HepG2 (cell line): ENCODE results near the gene MEX3A. TPM values are rescaled to one million over a fixed set of nuclear protein-coding genes. Genes with fewer than 3 reads are reported as not detected.
A peak's percentile ranks its signal among the peaks of the same experiment; 100 is the strongest.

Source experiments
- ATAC-seq: fragments of 200-7000 bp; cut with Tn5 transposase; 3 replicates; pipeline ENCODE4 v1.9.1; 2020; ENCODE audit warnings: mild to moderate bottlenecking, moderate library complexity
- BruUV-seq: library from RNA; stranded (reverse); fragments of 400-500 nt; replicated peaks from 2 replicates; lab custom pipeline; 2021; lab: Mats Ljungman, UMichigan
- CTCF ChIA-PET: fragments of 300-600 bp; formaldehyde crosslinking; extraction: SDS; loops from one replicate; lab custom pipeline; 2021; ENCODE audit warnings: low total read pairs, inconsistent platforms, low intra/inter-chr PET ratio; lab: Yijun Ruan, JAX
- POLR2A ChIA-PET: fragments of 350-600 bp; sonication (Branson Sonifier 250); formaldehyde crosslinking; loops from one replicate; lab custom pipeline; 2020; ENCODE audit warnings: antibody characterized with exemption, inconsistent platforms; lab: Yijun Ruan, JAX
- DNase-seq: peaks from one replicate; pipeline ENCODE4 v3.0.0-alpha.2; 2015; ENCODE audit warnings: low spot score
- FAIRE-seq: peaks from 3 replicates; lab custom pipeline; 2011; peaks lifted over from hg19 to GRCh38; lab: Jason Lieb, UNC
- H2AFZ ChIP-seq: one replicate; pipeline ENCODE4 v1.6.1; 2011; ENCODE audit warnings: low read length, inconsistent platforms
- H3K27ac ChIP-seq: fragments of 300-600 bp; 3 replicates; pipeline ENCODE4 v1.8.0; 2011; ENCODE audit warnings: mixed run types, mild to moderate bottlenecking, mixed read lengths, low read length, inconsistent platforms; ENCODE audit not compliant: insufficient read depth; ENCODE audit errors: extremely low read length
- H3K27me3 ChIP-seq, 2 experiments: fragments of 200-600 bp in 1 of 2; 2 replicates in 1 of 2; 3 replicates in 1 of 2; pipeline versions ENCODE4 v1.6.0 to v1.8.0; 2011; ENCODE audit warnings: low read length in 2 of 2, mild to moderate bottlenecking in 2 of 2, moderate library complexity in 2 of 2, inconsistent platforms in 1 of 2; ENCODE audit not compliant: insufficient read depth in 2 of 2, control insufficient read depth in 1 of 2
- H3K36me3 ChIP-seq, 2 experiments: fragments of 200-600 bp in 1 of 2; replicated peaks in 1 of 2; 2 replicates in 1 of 2; 3 replicates in 1 of 2; pipeline versions ENCODE4 v1.5.1 to v1.8.0; 2011; ENCODE audit warnings: low read length in 2 of 2, inconsistent platforms in 1 of 2; ENCODE audit not compliant: insufficient read depth in 2 of 2, control insufficient read depth in 1 of 2
- H3K4me1 ChIP-seq: 2 replicates; pipeline ENCODE4 v1.5.1; 2012; ENCODE audit warnings: low read length, inconsistent platforms; ENCODE audit not compliant: insufficient read depth
- H3K4me2 ChIP-seq: 2 replicates; pipeline ENCODE4 v1.6.0; 2011; ENCODE audit warnings: low read depth, low read length, inconsistent platforms
- H3K4me3 ChIP-seq, 3 experiments: fragments of 200-600 bp in 1 of 3; sonication (generic), shearing (Covaris generic) in 1 of 3; replicated peaks in 1 of 3; 2 replicates each; pipeline ENCODE4 v1.5.1; 2011 to 2016; ENCODE audit warnings: low read length in 3 of 3, inconsistent platforms in 2 of 3, low read depth in 2 of 3, mild to moderate bottlenecking in 2 of 3, control low read depth in 1 of 3, mixed read lengths in 1 of 3; ENCODE audit not compliant: insufficient read depth in 1 of 3
- H3K79me2 ChIP-seq: one replicate; pipeline ENCODE4 v1.6.1; 2011; ENCODE audit warnings: low read length, inconsistent platforms; ENCODE audit not compliant: insufficient read depth
- H3K9ac ChIP-seq: 2 replicates; pipeline ENCODE4 v1.6.0; 2011; ENCODE audit warnings: mild to moderate bottlenecking, low read depth, low read length, inconsistent platforms; ENCODE audit not compliant: insufficient read depth
- H3K9me3 ChIP-seq: 2 replicates; pipeline ENCODE4 v1.5.1; 2012; ENCODE audit warnings: mild to moderate bottlenecking, low read length
- H4K20me1 ChIP-seq: 2 replicates; pipeline ENCODE4 v1.6.0; 2011; ENCODE audit warnings: inconsistent platforms, mild to moderate bottlenecking, low read length, moderate library complexity; ENCODE audit not compliant: insufficient read depth
- FOXK1 ChIP-seq: sonication (generic); formaldehyde crosslinking; IDR thresholded peaks from 2 replicates; pipeline ENCODE4 v1.4.0; 2020; ENCODE audit warnings: low read depth, missing genetic modification reagents, borderline replicate concordance
- GABPB1 ChIP-seq: IDR thresholded peaks from 2 replicates; pipeline ENCODE4 v1.6.1; 2016; ENCODE audit warnings: mild to moderate bottlenecking, missing genetic modification reagents, moderate library complexity, missing compliant biosample characterization
- JARID2 ChIP-seq: sonication (generic); formaldehyde crosslinking; IDR thresholded peaks from 2 replicates; pipeline ENCODE4 v1.8.1; 2023; ENCODE audit warnings: missing genetic modification reagents, inconsistent platforms; ENCODE audit not compliant: insufficient replicate concordance
- PPARG ChIP-seq: conservative IDR thresholded peaks from 2 replicates; pipeline ENCODE4 v1.6.1; 2016; ENCODE audit warnings: missing biosample characterization, missing genetic modification reagents
- RAD51 ChIP-seq: fragments of 450-650 bp; IDR thresholded peaks from 2 replicates; pipeline ENCODE4 v1.6.1; 2016; ENCODE audit warnings: borderline replicate concordance
- TCF7L2 ChIP-seq: IDR thresholded peaks from 2 replicates; pipeline ENCODE4 v1.6.1; 2011; ENCODE audit warnings: mild to moderate bottlenecking, low read depth, low read length, moderate library complexity
- YEATS2 ChIP-seq: sonication (generic); formaldehyde crosslinking; IDR thresholded peaks from 2 replicates; pipeline ENCODE4 v1.4.0; 2020; ENCODE audit warnings: missing genetic modification reagents, borderline replicate concordance
- ZBTB1 ChIP-seq: sonication (generic); formaldehyde crosslinking; IDR thresholded peaks from 2 replicates; pipeline ENCODE4 v1.4.0; 2020; ENCODE audit warnings: missing genetic modification reagents, borderline replicate concordance
- ZBTB7A ChIP-seq: sonication (generic); formaldehyde crosslinking; IDR thresholded peaks from 2 replicates; pipeline ENCODE4 v1.8.0; 2022; ENCODE audit warnings: mild to moderate bottlenecking, missing genetic modification reagents
- ZNF121 ChIP-seq: sonication (generic); formaldehyde crosslinking; IDR thresholded peaks from 2 replicates; pipeline ENCODE4 v1.5.0; 2020; ENCODE audit warnings: mild to moderate bottlenecking, missing genetic modification reagents
- ZNF33B ChIP-seq: sonication (generic); formaldehyde crosslinking; IDR thresholded peaks from 2 replicates; pipeline ENCODE4 v1.5.1; 2020; ENCODE audit warnings: mild to moderate bottlenecking, missing genetic modification reagents
- ZNF652 ChIP-seq: IDR thresholded peaks from 2 replicates; pipeline ENCODE4 v1.6.1; 2016; ENCODE audit warnings: low read depth, borderline replicate concordance
- ZNF841 ChIP-seq: sonication (generic); formaldehyde crosslinking; IDR thresholded peaks from 2 replicates; pipeline ENCODE4 v1.8.1; 2023; ENCODE audit warnings: missing genetic modification reagents, borderline replicate concordance
- WGBS: methylation state at CpG from one replicate; pipeline ENCODE4 v1.1.6; 2017; ENCODE audit warnings: low lambda C conversion rate; 5-methylcytosine and 5-hydroxymethylcytosine counted together
- in situ Hi-C: cut with HindIII; loops from 2 replicates; pipeline ENCODE4 v1.10.0; 2017; ENCODE audit warnings: low pct_unique_long_range_greater_than_20kb; ENCODE audit not compliant: extremely low pct_ligation_motif_present
- intact Hi-C: fragments of 100-400 bp; cut with micrococcal nuclease; formaldehyde crosslinking; loops from one replicate; pipeline ENCODE4 v1.10.0; 2022; ENCODE audit not compliant: unreplicated experiment
- polyA plus RNA-seq, 8 experiments: library from polyadenylated mRNA; depleted of rRNA in 3 of 8; stranded (reverse) in 7 of 8; unstranded in 1 of 8; fragments of >200 nt; fragmentation: Illumina TruSeq in 4 of 8; extraction: Trizol in 4 of 8; gene quantifications; 2 replicates each; pipeline versions ENCODE4 v1.2.1 to v1.2.3, GENCODE V29; 2011 to 2016; ENCODE audit warnings: low read depth in 4 of 8, missing spikeins in 1 of 8, mixed read lengths in 1 of 8; ENCODE audit not compliant: insufficient read depth in 1 of 8
- total RNA-seq, 5 experiments: library from RNA; depleted of rRNA; stranded (reverse); fragments of >200 nt; fragmentation: Illumina TruSeq; extraction: Trizol; gene quantifications; 2 replicates each; pipeline ENCODE4 v1.2.3, GENCODE V29; 2016; ENCODE audit warnings: low read depth in 1 of 5
- TF ChIP-seq, protein P1 (sequence below): sonication (generic); formaldehyde crosslinking; IDR thresholded peaks from 2 replicates; pipeline ENCODE4 v1.4.0; 2020; ENCODE audit warnings: mild to moderate bottlenecking, missing genetic modification reagents
- TF ChIP-seq, protein P2 (sequence below): sonication (generic); formaldehyde crosslinking; IDR thresholded peaks from 2 replicates; pipeline ENCODE4 v1.4.0; 2020; ENCODE audit warnings: missing genetic modification reagents
- TF ChIP-seq, protein P3 (sequence below): IDR thresholded peaks from 2 replicates; pipeline ENCODE4 v1.6.1; 2018; ENCODE audit warnings: missing genetic modification reagents
- TF ChIP-seq, protein P4 (sequence below): sonication (generic); formaldehyde crosslinking; IDR thresholded peaks from 2 replicates; pipeline ENCODE4 v1.8.1; 2023; ENCODE audit warnings: missing genetic modification reagents, inconsistent platforms, borderline replicate concordance

Gene MEX3A
- total and polyA plus RNA-seq, 2 of the 13 experiments (the other 11 are each of a cell fraction or from before 2014, with no cell fraction given) = 7.6 to 9.1 TPM

DNA sequence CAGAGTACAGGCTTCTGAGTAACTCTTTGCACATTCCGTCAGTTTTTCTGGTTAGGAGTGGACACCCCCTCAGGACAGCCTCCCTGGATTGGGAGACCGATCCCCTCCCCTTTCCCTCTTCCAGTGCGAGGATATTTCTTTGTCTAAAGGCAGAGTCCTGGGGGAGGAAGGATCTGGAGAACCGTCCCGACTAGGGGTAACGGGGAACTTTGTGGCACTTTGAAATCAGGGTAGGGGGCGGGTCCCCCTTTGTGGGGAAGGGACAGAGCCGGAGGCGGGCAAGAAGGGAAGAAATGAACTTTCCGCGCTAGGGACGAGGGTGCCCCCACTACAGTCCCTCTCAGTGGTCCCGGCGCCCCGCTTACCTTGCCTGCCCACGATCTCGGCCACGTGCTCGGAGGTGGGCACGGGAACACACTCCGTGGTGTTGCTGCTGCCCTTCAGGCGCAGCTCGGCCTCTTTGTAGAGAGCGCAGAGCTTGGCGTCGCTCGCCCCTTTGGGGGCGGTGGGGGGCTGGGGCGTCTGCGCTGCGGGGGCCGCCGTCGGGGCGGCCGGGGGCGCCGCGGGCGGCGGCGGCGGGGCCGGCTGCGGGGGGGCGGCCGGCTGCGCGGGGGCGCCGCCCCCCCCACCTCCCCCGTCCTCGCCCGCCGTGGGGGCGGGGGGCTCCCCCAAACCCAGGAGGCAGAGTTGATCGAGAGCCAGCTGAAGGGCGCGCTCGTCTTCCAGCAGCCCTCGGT is 917 bp downstream of the MEX3A start:
- Histone ChIP-seq H2AFZ (no peak overlapping the region), H4K20me1 (peaks cover 2% of the 10 kb centered on the region; the same call in 1 of the 2 replicates), H3K9ac (peak overlapping the region; percentile 77), H3K4me2 (peak overlapping the region; percentile 97), H3K9me3 (no peaks in the 10 kb centered on the region), H3K4me3 (peak overlapping the region; percentile 88 to 94 (median 89)), H3K36me3 (peaks cover 3 to 8% of the 10 kb centered on the region in 2 experiments; a peak in 4 of 5 replicates), H3K79me2 (peaks cover 23% of the 10 kb centered on the region), H3K27ac (peak overlapping the region; percentile 43), H3K27me3 (no peaks in the 10 kb centered on the region; a peak in 1 of 5 replicates), H3K4me1 (peaks cover 60% of the 10 kb centered on the region)
- no peak for ATAC-seq
- FAIRE-seq = no peak
- in situ Hi-C loops = no loop called here
- DNase-seq = no peak
- 5% methylated on average over 19 of the region's 61 CpGs for WGBS
- BruUV-seq = no TSS peak
- ChIA-PET CTCF (no interaction called here), POLR2A (interaction anchor here (1.4 kb wide), 1 partner anchor 137 kb away, joined by 3 read pairs; no protein-coding TSS in a partner anchor)
- intact Hi-C loops = loop anchor here (5.0 kb wide), 1 partner anchor 954 kb away; the partner anchor contains the start of gene EFNA1
- TF ChIP-seq, protein P1, sequence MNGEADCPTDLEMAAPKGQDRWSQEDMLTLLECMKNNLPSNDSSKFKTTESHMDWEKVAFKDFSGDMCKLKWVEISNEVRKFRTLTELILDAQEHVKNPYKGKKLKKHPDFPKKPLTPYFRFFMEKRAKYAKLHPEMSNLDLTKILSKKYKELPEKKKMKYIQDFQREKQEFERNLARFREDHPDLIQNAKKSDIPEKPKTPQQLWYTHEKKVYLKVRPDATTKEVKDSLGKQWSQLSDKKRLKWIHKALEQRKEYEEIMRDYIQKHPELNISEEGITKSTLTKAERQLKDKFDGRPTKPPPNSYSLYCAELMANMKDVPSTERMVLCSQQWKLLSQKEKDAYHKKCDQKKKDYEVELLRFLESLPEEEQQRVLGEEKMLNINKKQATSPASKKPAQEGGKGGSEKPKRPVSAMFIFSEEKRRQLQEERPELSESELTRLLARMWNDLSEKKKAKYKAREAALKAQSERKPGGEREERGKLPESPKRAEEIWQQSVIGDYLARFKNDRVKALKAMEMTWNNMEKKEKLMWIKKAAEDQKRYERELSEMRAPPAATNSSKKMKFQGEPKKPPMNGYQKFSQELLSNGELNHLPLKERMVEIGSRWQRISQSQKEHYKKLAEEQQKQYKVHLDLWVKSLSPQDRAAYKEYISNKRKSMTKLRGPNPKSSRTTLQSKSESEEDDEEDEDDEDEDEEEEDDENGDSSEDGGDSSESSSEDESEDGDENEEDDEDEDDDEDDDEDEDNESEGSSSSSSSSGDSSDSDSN (CRISPR knock-in tag) = peak; percentile 50; the same call in 1 of the 2 replicates
- no peak for TF ChIP-seq YEATS2 (CRISPR knock-in tag)
- no peak for TF ChIP-seq FOXK1 (CRISPR knock-in tag)
- no peak for TF ChIP-seq JARID2
- TF ChIP-seq, protein P2, sequence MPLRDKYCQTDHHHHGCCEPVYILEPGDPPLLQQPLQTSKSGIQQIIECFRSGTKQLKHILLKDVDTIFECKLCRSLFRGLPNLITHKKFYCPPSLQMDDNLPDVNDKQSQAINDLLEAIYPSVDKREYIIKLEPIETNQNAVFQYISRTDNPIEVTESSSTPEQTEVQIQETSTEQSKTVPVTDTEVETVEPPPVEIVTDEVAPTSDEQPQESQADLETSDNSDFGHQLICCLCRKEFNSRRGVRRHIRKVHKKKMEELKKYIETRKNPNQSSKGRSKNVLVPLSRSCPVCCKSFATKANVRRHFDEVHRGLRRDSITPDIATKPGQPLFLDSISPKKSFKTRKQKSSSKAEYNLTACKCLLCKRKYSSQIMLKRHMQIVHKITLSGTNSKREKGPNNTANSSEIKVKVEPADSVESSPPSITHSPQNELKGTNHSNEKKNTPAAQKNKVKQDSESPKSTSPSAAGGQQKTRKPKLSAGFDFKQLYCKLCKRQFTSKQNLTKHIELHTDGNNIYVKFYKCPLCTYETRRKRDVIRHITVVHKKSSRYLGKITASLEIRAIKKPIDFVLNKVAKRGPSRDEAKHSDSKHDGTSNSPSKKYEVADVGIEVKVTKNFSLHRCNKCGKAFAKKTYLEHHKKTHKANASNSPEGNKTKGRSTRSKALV (CRISPR knock-in tag) = no peak
- no peak for TF ChIP-seq TCF7L2
- no peak for TF ChIP-seq PPARG (CRISPR knock-in tag)
- TF ChIP-seq, protein P3, sequence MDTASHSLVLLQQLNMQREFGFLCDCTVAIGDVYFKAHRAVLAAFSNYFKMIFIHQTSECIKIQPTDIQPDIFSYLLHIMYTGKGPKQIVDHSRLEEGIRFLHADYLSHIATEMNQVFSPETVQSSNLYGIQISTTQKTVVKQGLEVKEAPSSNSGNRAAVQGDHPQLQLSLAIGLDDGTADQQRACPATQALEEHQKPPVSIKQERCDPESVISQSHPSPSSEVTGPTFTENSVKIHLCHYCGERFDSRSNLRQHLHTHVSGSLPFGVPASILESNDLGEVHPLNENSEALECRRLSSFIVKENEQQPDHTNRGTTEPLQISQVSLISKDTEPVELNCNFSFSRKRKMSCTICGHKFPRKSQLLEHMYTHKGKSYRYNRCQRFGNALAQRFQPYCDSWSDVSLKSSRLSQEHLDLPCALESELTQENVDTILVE (CRISPR knock-in tag) = no peak
- TF ChIP-seq ZBTB7A (CRISPR knock-in tag) = peak; percentile 30; the same call in 1 of the 2 replicates
- TF ChIP-seq, protein P4, sequence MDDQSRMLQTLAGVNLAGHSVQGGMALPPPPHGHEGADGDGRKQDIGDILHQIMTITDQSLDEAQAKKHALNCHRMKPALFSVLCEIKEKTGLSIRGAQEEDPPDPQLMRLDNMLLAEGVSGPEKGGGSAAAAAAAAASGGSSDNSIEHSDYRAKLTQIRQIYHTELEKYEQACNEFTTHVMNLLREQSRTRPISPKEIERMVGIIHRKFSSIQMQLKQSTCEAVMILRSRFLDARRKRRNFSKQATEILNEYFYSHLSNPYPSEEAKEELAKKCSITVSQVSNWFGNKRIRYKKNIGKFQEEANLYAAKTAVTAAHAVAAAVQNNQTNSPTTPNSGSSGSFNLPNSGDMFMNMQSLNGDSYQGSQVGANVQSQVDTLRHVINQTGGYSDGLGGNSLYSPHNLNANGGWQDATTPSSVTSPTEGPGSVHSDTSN (CRISPR knock-in tag) = no peak
- no peak for TF ChIP-seq ZBTB1 (CRISPR knock-in tag)
- TF ChIP-seq ZNF652 (CRISPR knock-in tag) = no peak
- 0 out of 2 replicates have a peak, but pooled peaks have one; percentile 14 for TF ChIP-seq GABPB1
- no peak for TF ChIP-seq RAD51
- no peak for TF ChIP-seq ZNF841 (CRISPR knock-in tag)
- 0 out of 2 replicates have a peak, but pooled peaks have one; percentile 50 for TF ChIP-seq ZNF121 (CRISPR knock-in tag)
- TF ChIP-seq ZNF33B (CRISPR knock-in tag) = 0 out of 2 replicates have a peak, but pooled peaks have one; percentile 22
